ENCODE data around the gene THSD4.
"Not testable (repeated sequence)": the region's sequence is repeated elsewhere in the genome, so short reads cannot be mapped to it uniquely, and the experiment has no call there.

THSD4 gene

DNA sequence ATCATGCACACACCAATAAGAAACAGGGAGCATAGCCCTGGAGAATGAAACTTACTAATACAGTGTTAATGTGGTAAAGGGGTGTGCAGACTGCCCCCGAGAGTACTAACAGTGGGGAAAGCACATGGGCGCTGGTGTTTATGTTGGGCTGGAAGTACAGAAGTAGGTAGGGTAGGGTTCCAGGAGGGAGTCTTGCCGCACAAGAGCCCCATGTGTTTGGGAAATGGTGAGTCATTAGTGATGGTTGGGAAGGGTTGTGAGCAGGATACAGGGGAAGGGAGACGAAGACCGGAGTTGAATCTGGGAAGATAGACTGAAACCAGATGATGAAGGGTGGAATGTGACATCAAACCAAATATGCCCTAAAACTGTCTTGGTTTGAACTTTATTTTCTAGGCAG, 117.1 kb downstream of the THSD4 start:
- no peak for DNase-seq

DNA sequence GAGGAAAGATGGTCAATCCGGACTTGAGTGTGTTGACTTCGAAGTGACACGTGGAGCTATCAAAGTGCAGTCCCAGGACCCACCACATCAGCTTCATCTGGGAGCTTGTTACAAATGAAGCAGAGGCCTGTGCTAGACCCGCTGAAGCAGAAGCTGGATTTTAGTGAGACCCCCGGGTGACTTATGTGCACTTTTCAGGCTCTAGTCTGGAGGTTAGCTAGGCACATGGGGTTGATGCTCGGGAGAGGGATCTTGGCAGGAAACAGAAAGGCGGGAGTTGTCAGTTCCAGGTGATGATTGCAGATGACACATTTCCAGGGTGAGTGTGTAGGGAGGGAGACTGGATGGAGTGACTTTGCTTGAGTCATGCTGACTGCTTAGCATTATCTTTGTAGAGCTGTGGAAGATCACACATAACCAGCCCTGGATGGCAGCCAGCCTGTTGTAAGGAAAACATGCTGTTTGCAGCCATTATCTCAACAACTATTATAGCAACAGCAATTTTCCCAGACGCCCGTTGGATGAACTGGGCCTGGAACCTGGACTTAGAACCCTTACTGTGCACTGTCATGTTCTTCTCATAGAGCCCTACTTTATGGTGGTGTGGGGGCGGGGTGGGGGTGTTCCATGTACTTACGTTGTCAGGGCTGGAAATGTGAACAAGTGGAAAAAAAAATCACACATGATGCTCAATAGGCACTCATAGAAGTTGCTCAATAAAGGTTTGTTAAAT, 122.4 kb downstream of the THSD4 start:
- DNase-seq = no peak

DNA sequence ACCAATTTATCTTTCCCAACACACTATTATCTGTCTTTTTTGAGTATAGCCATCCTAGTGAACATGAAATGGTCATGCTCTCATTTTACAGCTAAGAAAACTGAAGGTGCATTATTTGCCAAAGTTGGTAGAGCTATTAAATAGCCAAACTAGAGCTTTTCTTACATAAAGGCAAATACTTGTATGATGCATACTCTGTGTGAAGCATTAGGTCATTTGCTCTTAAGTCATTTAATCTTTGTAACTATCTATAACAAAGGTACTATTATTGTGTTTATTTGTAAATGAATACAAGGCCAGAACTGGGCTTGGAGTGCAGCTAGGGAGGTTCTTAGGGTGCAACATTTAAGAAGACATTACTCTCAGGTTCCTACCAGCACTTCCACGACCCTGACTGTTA, 123.7 kb downstream of the THSD4 start:
- no peak for DNase-seq

DNA sequence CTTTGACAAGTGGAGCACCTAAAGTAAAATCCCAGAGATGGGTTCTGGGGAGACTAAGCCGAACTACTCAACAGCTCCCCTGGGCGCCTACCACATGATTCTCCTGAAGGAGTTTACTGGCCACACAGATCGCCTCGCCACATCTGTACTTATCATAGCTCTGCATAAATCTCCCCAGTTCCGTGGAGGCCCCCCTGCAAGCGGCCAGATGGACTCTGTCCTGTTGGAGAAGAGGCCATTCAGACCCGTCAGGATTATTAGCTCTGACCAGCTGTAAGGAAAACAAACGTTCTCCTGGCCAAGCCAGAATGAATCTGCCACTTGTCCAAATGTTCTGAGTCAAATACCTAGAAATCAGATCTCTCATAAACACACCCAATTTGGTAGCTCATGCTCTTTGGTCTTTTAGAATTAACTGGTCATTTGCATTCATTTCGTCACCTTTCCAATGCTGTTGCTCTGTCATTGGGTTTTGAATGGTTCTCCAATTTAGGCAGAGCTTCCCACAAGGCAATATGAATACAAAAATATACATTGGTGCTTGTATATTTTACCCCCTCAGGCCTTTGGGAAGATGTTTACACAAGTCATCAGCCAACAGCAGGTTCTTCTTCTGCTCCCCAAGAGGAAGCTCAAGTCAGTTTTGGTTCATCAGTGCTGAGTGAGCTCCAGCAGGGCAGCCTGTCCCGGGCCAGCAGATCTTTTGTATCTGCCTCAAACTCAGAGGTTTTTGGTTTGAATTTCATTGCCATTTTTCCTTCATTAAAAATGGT, 124.5 kb downstream of the THSD4 start:
- no peak for DNase-seq

DNA sequence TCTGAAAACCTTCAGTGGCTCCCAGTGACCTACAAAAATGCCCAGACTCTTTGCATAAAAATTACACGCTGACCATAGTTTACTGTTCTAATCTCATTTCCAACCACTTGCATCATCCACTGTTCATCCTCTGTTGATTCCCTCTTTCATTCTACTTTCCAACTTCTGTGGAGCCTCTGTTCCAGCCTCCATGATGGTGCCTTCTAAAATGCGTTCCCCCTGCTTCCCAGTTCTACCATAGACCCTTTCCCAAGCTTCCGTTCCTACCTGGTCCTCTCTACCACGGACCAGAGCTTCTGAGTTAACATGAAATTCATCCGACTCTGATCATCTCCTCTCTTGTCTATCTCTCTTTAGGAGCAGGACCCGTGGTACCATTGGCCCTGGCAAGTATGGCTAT, 127.0 kb downstream of the THSD4 start:
- DNase-seq = no peak

DNA sequence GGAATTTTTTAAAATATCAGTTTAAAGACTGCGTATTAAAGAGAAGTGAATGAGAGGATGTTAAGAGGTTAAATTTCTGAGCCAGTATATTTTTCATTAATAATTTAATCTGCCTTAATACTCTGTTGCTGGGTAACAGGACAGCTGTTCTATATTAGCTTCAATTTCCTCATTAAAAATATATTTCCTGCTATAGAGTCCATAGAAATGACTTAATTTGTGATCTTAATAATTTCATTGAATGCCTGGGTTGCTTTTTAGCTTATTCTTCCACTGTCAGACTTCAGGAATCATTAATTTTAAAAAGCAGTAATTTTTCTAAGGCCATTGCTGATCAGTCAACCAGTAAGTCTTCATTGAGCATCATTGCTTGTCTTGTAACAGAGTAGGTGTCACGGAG, 129.0 kb downstream of the THSD4 start:
- no peak for DNase-seq

DNA sequence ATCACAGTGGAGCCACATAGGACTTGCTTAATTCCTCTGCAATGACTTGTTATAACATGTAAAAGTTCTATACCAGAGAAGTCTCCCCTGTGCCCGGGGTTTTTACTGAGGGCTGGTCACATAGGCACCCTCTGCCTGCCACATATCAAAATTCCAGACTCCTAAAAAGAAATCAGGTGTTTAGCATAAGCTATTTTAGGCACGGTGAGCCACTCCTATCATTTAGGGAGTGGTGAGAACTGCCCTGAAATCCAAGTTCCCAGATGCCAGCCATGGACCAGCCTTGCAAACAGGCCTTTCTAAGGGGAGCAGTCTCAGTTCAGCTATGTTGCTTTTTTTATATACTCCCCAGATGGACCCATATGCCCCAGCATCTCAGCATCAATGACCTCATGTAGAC, 130.3 kb downstream of the THSD4 start:
- no peak for DNase-seq

DNA sequence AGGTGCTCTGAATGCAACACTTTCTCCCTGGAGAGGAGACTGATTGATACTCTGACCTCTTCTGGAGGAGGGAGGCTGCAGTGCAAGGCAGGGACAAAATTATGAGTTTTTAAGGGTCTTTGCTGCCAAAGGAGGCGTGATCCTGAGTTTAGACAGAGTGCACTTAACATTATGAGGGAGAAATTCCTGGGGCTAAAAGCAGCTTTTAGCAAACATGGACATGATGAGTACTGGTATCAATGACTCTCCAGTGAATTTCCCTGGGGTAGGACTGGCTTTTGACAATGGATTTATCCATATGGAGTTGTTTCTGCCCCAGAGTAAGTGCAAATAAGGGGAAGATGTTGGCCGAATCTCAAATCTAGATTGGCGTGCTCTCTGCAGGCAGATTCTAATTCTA, 133.1 kb downstream of the THSD4 start:
- no peak for DNase-seq

DNA sequence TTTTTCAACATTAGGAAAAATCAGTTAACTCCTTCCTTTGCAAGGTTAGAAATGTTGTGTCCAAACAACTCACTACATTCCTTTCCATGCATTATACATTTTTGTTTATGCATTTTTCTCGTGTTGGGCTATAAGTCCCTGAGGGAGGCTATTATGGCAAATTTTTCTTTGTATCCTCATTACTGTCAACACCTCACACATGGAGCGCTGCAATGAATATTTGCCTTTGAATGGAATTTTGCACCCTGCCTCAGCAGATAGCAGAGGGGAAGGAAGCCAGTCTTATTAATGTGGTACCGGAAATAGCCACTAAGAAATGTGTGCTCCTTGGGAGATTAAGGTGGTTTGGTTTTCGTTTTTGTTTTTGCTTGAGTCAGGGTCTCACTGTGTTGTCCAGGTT, 134.7 kb downstream of the THSD4 start:
- DNase-seq = no peak

DNA sequence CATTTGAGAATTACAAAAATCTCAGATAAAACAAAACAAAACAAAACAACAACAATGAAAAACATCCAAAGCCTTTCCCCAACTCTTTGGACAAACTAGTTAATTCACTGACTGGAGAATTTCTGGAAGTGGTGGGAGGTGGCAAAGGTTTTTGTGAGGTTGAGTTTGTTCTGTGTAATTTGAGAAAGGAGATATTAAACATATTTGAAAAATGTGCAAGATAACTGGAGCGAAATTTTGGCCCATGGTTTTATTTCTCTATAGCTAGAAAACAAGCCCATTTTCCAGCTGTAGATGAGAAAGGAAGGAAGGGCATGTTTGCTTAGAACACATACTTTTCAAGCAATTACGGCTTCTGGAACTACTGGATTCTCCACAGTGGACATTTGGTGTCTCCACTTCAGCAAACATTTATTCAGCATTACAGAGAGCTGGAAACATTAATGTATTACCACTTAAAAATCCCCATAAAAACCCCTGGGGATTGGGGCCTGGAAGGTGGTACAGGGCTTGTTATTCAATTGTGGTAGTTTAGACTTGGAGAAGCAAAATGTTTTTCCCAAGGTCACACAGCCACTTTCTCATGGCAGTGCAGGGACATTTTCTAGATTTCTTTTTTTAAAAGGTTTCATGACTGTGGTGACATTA, 135.8 kb downstream of the THSD4 start:
- no peak for DNase-seq

DNA sequence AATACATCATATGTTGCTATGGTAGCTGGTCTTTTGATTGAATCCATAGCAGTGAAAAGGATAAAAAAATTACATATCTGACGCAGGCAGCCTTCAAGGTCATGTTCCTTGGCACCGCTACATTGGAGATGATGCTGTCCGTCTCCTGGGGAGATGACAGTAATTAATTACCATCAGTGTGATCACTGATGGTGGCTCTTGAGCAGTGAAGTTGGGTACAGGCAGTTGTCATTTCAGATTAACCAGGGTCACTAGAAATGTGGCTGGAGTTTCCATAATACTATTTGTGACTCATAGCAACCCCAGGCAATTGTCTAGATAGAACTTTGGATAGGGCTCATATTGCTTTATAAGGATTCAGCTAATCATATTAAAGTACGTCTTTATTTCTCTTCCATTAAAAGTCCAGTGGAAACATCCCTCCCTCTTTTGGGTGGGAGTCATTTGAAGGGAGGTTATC, 136.3 kb downstream of the THSD4 start:
- no peak for DNase-seq

DNA sequence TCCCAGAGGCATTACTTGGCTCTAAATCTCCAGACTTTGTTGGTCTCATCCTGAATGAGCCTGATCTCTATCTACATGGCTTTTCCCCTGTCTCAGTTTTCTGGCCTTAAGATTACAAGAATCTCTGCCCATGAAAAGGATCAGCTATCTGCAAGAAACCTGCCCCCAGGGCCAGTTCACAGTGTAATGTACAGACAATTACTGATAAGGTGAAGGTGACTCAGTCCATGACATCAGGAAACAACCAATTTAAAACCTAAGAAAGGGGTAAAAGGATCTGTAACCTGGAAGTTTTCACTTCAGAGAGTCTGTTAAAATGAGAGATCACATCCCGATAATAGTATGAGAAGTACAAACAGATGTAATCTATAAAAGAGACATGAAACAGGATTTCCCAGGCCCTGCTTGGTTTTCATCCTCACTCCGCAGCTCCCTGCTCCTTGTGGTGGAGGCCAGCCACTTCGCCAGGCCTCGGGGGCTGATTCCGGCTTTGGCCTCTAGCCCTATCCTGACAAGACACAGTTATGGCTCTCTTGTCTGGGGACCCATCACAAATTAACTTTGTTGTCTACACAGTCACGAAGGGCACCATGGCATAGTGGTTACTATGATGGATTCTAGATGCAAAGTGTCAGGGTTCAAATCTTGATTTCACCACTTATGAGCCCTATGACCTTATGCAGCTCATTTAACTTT, 136.9 kb downstream of the THSD4 start:
- no peak for DNase-seq

DNA sequence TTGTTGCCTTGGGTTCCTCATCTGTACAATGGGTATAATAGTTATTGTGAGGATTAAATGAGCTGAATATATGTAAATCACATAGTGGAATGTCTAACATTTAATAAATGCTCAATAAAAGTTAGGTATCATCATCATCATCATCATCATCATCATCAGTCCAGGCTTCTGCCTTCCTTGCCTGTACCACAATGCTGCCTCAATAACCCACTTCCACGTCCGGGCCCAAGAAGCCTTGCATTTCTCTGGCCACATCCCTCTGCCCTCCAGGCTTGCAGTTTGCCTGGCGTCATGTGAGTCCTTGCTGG, 137.4 kb downstream of the THSD4 start:
- DNase-seq = no peak

DNA sequence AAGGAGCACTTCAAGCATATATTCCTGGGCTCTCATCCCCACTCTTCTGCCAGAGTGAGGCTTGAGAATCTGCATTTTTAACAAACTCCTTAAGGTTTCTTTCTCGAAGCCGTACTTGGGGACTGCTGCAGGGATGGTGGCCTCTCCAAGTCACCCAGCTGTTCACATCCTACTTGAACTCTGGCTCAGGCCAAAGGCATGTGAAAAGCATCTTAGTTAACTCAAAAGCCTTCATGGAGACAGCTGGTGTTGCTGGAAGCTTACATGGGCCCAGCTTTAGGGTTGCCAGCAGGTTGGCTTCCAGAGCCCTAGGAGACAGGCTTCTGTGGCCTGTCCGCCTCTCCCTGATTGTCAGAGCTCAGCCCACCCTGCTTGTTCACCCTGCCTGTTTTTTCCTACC, 139.2 kb downstream of the THSD4 start:
- DNase-seq = no peak

DNA sequence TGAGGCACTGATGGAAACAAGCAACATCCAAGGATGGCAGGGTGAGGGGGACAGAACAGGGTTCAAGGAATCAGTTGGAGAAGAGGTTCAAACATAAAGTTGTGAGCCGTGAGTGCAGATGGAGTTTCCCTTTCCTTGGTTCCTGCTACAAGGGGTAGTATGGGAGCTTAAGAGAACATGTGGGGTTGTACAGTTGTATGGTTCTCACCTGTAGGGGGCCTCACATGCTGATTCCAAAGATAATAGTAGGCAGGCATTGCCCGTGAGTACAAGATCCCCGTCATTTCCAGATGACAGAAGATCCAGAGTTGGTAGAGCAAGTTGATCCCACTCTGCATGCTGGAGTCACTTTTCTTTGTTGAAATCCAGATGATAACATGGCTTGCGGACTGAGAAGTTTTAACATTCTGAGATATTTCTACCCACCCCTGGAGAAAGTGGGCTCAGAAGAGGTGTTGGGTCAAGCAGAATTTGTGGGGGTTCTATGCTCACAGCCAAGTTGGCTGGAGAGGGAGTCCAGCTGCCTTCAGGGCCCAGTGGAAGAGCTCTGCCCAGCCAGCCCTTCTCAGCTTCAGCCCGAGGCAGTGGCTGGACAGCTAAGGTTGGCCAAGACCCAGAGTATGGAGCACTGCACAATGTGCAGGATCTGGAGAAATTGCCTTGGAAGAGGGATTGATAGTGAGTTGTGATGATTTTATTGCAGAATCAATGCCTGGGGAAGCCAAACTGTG, 141.8 kb downstream of the THSD4 start:
- DNase-seq = no peak

DNA sequence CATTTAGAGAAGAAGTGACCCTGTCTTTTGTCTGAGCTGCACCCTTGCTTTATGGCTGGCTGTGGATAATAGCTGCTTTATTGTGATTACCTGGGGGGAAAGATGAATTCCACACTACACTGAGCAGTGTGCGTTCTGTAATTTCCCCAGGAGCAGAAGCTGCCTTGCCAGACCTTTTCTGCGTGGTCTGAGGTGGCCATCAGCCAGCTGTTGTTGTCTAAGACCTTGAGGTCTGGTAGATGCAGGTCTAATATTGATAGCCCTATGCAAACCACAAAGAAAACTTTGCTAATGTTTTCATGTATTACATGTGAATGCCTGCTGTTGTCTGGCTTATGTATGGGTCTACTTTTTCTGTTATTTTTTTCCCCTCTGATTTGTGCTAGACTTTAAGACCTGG, 144.6 kb downstream of the THSD4 start:
- DNase-seq = no peak

DNA sequence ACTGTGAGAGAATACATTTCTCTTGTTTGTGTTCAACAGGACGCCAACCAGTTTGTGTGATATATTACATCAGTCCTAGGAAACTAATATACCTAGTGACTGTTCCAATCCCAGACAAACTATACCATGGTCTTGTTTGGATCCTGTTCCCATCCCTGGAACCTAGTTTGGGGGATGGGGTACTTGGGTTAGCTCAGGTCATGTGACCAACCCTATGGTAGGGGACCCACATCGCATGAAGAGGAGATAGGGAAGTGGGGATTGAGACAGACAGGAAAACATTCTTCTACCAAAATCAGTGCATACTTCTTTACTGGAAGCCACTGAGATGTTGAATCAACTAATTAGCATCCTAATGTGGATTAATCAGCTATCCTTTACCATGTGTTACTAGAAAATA, 146.1 kb downstream of the THSD4 start:
- DNase-seq = no peak

DNA sequence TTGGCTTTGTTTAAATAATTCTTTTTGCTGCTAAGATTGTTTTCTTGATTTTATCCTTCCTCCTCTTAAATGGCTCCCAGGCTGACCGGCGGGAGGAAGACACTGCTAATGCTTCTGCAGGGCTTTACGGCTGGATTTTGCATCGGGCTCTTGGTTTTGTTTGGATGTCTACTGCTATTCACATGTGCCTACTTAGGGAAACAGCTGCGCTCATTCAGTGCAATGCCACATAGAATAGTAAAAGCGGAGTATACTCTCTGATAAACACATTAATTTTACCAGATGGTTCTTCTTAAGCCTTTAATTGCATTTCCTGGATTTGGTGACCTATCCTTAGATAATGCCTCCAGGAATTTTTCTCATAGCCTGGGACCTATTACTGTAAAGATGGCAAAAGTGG, 146.6 kb downstream of the THSD4 start:
- no peak for DNase-seq

DNA sequence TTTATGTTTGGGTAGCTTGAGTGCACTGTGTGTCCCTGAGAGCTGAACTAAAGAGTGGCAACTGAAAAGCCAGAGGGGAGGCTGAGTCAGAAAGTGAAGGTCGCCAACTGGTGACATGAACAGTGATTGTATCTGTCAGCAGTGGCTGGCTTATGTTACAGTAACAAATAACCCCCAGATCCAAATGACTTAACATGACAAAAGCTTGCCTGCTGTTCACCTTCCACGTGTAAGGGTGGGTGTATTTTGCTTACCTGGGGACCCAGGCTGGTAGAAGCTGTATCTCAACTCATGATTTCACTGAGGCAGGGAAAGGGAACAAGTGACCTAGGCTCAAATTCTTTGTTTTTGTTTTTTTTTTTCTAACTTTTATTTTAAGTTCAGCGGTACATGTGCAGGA, 147.3 kb downstream of the THSD4 start:
- no peak for DNase-seq

DNA sequence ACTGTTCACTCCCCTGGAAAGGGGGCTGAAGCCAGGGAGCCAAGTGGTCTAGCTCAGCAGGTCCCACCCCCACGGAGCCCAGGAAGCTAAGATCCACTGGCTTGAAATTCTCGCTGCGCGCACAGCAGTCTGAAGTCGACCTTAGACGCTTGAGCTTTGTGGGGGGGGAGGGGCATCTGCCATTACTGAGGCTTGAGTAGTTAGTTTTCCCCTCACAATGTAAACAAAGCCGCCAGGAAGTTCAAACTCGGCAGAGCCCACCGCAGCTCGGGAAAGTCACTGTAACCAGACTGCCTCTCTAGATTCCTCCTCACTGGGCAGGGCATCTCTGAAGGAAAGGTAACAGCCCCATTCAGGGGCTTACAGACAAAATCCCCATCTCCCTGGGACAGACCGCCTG, 150.3 kb downstream of the THSD4 start:
- not testable (repeated sequence) for DNase-seq

DNA sequence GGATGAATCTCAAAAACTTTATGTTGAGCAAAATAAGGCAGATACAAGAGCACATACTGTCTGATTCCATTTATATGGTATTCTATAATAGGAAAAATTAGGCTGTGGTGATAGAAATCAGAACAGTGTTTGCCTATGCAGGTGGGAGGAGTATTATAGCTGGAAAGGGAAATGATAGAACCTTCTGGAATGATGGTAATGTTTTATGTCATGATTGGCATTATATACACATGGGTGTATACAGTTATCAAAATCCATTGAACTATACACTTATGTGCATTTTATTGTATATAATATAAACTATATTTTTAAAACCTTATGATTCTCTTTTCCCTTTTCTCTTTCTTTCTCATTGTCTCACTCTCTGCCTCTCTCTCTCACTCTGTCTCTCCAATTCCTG, 156.1 kb downstream of the THSD4 start:
- no peak for DNase-seq

DNA sequence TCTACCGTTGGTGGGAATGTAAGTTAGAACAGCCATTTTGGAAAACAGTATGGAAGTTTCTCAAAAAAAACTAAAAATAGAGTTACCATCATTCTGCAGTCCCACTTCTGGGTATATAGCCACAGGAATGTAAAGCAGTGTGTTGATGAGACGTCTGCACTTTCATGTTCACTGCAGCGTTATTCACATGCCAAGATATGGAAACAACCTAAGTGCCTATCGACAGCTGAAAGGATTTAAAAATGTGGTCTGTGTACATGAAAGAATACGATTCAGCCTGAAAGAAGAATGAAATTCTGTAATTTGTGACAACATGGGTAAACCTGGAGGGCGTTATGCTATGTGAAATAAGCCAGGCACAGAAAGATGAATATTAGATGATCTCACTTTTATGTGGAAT, 157.7 kb downstream of the THSD4 start:
- DNase-seq = no peak

Data from SHP77 (cell line).